HepG2 (cell line): ENCODE measurements around the gene CYP20A1. TPM values are rescaled to one million over a fixed set of nuclear protein-coding genes. Genes with fewer than 3 reads are reported as not detected.

Experiments
- ATF3 ChIP-seq: sonication (generic); formaldehyde crosslinking; IDR thresholded peaks from 2 replicates; pipeline ENCODE4 v1.4.0; 2020; ENCODE audit warnings: missing genetic modification reagents
- EEA1 ChIP-seq: sonication (generic); formaldehyde crosslinking; IDR thresholded peaks from 2 replicates; pipeline ENCODE4 v1.5.1; 2020; ENCODE audit warnings: mild to moderate bottlenecking, missing genetic modification reagents, borderline replicate concordance
- FOXO1 ChIP-seq: sonication (generic); formaldehyde crosslinking; IDR thresholded peaks from 2 replicates; pipeline ENCODE4 v1.4.0; 2020; ENCODE audit warnings: missing genetic modification reagents
- GATAD2A ChIP-seq: IDR thresholded peaks from 2 replicates; pipeline ENCODE4 v1.6.1; 2016
- KLF9 ChIP-seq: IDR thresholded peaks from 2 replicates; pipeline ENCODE4 v1.6.1; 2016; ENCODE audit warnings: low read depth
- MED13 ChIP-seq: sonication (generic); formaldehyde crosslinking; IDR thresholded peaks from 2 replicates; pipeline ENCODE4 v1.5.0; 2020; ENCODE audit warnings: missing genetic modification reagents
- NCOR1 ChIP-seq: fragments of 200-600 bp; sonication (generic); IDR thresholded peaks from 2 replicates; pipeline ENCODE4 v1.7.0; 2017; ENCODE audit warnings: antibody characterized with exemption, low read length, borderline replicate concordance
- NFIC ChIP-seq: IDR thresholded peaks from 2 replicates; pipeline ENCODE4 v1.6.1; 2012; ENCODE audit warnings: mild to moderate bottlenecking, low read length, inconsistent platforms
- NR3C1 ChIP-seq: sonication (generic); formaldehyde crosslinking; IDR thresholded peaks from 2 replicates; pipeline ENCODE4 v1.4.0; 2020; ENCODE audit warnings: missing genetic modification reagents
- PAF1 ChIP-seq: IDR thresholded peaks from 2 replicates; pipeline ENCODE4 v1.6.1; 2016; ENCODE audit warnings: missing genetic modification reagents, missing compliant biosample characterization
- PRPF4 ChIP-seq: fragments of 200-400 bp; formaldehyde crosslinking; IDR thresholded peaks from 2 replicates; pipeline ENCODE4 v1.6.1; 2016; ENCODE audit warnings: low read length, low read depth; ENCODE audit not compliant: poor library complexity, severe bottlenecking
- SMARCE1 ChIP-seq: fragments of 450-650 bp; IDR thresholded peaks from 2 replicates; pipeline ENCODE4 v1.6.1; 2017; ENCODE audit warnings: borderline replicate concordance
- SOX6 ChIP-seq, 2 experiments: fragments of 450-650 bp in 1 of 2; sonication (generic) in 1 of 2; formaldehyde crosslinking in 1 of 2; IDR thresholded peaks; 2 replicates each; pipeline versions ENCODE4 v1.4.0 to v1.6.1; 2017 to 2020; ENCODE audit warnings: antibody characterized with exemption in 1 of 2, mild to moderate bottlenecking in 1 of 2, missing genetic modification reagents in 1 of 2
- ZNF136 ChIP-seq: sonication (generic); formaldehyde crosslinking; IDR thresholded peaks from 2 replicates; pipeline ENCODE4 v1.8.1; 2022; ENCODE audit warnings: low read depth, mild to moderate bottlenecking, moderate library complexity, missing genetic modification reagents
- ZNF205 ChIP-seq: IDR thresholded peaks from 2 replicates; pipeline ENCODE4 v1.6.1; 2018; ENCODE audit warnings: missing biosample characterization, missing genetic modification reagents
- ZNF382 ChIP-seq: sonication (generic); formaldehyde crosslinking; IDR thresholded peaks from 2 replicates; pipeline ENCODE4 v1.5.0; 2020; ENCODE audit warnings: missing genetic modification reagents, mild to moderate bottlenecking, borderline replicate concordance
- ZNF720 ChIP-seq: sonication (generic); formaldehyde crosslinking; IDR thresholded peaks from 2 replicates; pipeline ENCODE4 v1.4.0; 2020; ENCODE audit warnings: missing genetic modification reagents
- ZNF790 ChIP-seq: sonication (generic); formaldehyde crosslinking; IDR thresholded peaks from 2 replicates; pipeline ENCODE4 v1.8.0; 2022; ENCODE audit warnings: missing genetic modification reagents, mild to moderate bottlenecking, borderline replicate concordance
- polyA plus RNA-seq, 8 experiments: library from polyadenylated mRNA; depleted of rRNA in 3 of 8; stranded (reverse) in 7 of 8; unstranded in 1 of 8; fragments of >200 nt; fragmentation: Illumina TruSeq in 4 of 8; extraction: Trizol in 4 of 8; gene quantifications; 2 replicates each; pipeline versions ENCODE4 v1.2.1 to v1.2.3, GENCODE V29; 2011 to 2016; ENCODE audit warnings: low read depth in 4 of 8, missing spikeins in 1 of 8, mixed read lengths in 1 of 8; ENCODE audit not compliant: insufficient read depth in 1 of 8
- total RNA-seq, 5 experiments: library from RNA; depleted of rRNA; stranded (reverse); fragments of >200 nt; fragmentation: Illumina TruSeq; extraction: Trizol; gene quantifications; 2 replicates each; pipeline ENCODE4 v1.2.3, GENCODE V29; 2016; ENCODE audit warnings: low read depth in 1 of 5
- TF ChIP-seq, protein P1 (sequence below): sonication (generic); formaldehyde crosslinking; IDR thresholded peaks from 2 replicates; pipeline ENCODE4 v1.4.0; 2020; ENCODE audit warnings: missing genetic modification reagents
- TF ChIP-seq, protein P2 (sequence below), 2 experiments: sonication (generic) in 1 of 2; formaldehyde crosslinking in 1 of 2; IDR thresholded peaks; 2 replicates each; pipeline versions ENCODE4 v1.4.0 to v1.6.1; 2016 to 2020; ENCODE audit warnings: borderline replicate concordance in 1 of 2, low read depth in 1 of 2, mild to moderate bottlenecking in 1 of 2, missing genetic modification reagents in 1 of 2
- TF ChIP-seq, protein P3 (sequence below): sonication (generic); formaldehyde crosslinking; IDR thresholded peaks from 2 replicates; pipeline ENCODE4 v1.5.0; 2020; ENCODE audit warnings: missing genetic modification reagents, mild to moderate bottlenecking, borderline replicate concordance

CYP20A1 gene
- total and polyA plus RNA-seq, 2 of the 13 experiments (the other 11 are each of a cell fraction or from before 2014, with no cell fraction given), result 9.6 to 35.3 TPM

DNA sequence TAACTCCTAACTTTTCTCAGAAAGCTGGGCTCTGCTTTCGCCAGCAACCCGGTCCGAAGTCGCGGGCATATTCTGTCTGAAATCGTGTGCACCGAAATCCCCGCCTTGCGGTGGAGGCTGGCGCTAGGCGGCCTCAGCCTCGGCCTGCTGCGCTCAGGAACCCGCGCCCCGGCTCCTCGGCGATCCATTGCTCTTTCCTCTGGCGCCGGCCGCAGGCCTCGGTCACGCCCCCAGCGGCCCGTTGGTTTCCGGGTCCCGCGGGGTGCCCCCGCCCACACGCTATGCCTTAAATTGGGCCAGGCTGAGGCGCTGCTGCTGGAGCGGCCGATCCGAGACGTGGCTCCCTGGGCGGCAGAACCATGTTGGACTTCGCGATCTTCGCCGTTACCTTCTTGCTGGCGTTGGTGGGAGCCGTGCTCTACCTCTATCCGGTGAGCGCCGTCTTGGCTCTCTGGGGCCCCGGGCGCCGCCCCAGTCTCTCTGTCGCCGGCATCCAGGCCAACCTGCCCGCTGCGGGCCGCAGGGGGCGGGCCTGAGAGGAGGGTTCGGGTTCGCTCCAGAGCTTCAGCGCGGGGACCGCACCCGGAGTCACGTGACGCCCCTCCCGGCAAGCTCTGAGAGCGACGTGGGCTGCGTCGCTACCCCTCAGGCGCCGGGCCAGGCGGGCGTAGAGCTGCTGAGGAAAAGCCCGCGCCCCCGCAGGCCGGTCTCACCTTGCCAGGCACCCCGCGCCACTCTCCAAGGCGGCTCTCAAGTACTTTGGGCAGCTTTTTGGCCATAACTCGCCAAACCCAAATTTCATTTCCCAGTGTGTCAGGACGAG lies at the start of gene CYP20A1 (continued):
- TF ChIP-seq, protein P1, sequence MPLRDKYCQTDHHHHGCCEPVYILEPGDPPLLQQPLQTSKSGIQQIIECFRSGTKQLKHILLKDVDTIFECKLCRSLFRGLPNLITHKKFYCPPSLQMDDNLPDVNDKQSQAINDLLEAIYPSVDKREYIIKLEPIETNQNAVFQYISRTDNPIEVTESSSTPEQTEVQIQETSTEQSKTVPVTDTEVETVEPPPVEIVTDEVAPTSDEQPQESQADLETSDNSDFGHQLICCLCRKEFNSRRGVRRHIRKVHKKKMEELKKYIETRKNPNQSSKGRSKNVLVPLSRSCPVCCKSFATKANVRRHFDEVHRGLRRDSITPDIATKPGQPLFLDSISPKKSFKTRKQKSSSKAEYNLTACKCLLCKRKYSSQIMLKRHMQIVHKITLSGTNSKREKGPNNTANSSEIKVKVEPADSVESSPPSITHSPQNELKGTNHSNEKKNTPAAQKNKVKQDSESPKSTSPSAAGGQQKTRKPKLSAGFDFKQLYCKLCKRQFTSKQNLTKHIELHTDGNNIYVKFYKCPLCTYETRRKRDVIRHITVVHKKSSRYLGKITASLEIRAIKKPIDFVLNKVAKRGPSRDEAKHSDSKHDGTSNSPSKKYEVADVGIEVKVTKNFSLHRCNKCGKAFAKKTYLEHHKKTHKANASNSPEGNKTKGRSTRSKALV (CRISPR knock-in tag), result peak; percentile 41
- TF ChIP-seq, protein P2, sequence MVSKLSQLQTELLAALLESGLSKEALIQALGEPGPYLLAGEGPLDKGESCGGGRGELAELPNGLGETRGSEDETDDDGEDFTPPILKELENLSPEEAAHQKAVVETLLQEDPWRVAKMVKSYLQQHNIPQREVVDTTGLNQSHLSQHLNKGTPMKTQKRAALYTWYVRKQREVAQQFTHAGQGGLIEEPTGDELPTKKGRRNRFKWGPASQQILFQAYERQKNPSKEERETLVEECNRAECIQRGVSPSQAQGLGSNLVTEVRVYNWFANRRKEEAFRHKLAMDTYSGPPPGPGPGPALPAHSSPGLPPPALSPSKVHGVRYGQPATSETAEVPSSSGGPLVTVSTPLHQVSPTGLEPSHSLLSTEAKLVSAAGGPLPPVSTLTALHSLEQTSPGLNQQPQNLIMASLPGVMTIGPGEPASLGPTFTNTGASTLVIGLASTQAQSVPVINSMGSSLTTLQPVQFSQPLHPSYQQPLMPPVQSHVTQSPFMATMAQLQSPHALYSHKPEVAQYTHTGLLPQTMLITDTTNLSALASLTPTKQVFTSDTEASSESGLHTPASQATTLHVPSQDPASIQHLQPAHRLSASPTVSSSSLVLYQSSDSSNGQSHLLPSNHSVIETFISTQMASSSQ (IDR thresholded peaks at IDR 0.05; ENCODE audit: low read depth), result no peak
- TF ChIP-seq, protein P2 (CRISPR knock-in tag; IDR thresholded peaks at IDR 0.05; ENCODE audit: borderline replicate concordance), result peak; percentile 74; the same call in 1 of the 2 replicates
- TF ChIP-seq ZNF382 (no peak), SOX6 (IDR thresholded peaks at IDR 0.05) (no peak), SOX6 (CRISPR knock-in tag; IDR thresholded peaks at IDR 0.05) (peak; percentile 91), ZNF205 (peak; percentile 69; the same call in 1 of the 2 replicates), ZNF790 (CRISPR knock-in tag) (peak; percentile 96; the same call in 1 of the 2 replicates), ZNF720 (CRISPR knock-in tag) (no peak), NCOR1 (no peak; the same call in 1 of the 2 replicates), SMARCE1 (no peak), ATF3 (CRISPR knock-in tag) (peak; percentile 40), NFIC (peak; percentile 19; the same call in 1 of the 2 replicates), GATAD2A (CRISPR knock-in tag) (no peak; the same call in 1 of the 2 replicates), FOXO1 (peak; percentile 42), PRPF4 (no peak), KLF9 (CRISPR knock-in tag) (peak; percentile 97), PAF1 (CRISPR knock-in tag) (no peak), NR3C1 (CRISPR knock-in tag) (no peak), MED13 (peak; percentile 5), ZNF136 (CRISPR knock-in tag) (peak; percentile 62; the same call in 1 of the 2 replicates), EEA1 (CRISPR knock-in tag) (peak; percentile 74; the same call in 1 of the 2 replicates)
- TF ChIP-seq, protein P3, sequence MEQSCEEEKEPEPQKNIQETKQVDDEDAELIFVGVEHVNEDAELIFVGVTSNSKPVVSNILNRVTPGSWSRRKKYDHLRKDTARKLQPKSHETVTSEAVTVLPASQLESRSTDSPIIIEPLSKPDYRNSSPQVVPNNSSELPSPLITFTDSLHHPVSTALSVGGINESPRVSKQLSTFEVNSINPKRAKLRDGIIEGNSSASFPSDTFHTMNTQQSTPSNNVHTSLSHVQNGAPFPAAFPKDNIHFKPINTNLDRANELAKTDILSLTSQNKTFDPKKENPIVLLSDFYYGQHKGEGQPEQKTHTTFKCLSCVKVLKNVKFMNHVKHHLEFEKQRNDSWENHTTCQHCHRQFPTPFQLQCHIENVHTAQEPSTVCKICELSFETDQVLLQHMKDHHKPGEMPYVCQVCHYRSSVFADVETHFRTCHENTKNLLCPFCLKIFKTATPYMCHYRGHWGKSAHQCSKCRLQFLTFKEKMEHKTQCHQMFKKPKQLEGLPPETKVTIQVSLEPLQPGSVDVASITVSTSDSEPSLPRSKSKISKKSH (CRISPR knock-in tag), result 0 out of 2 replicates have a peak, but pooled peaks have one; percentile 83
